GM18511 (cell line): ENCODE results near the gene TGOLN2.
"Not testable (repeated sequence)": the region's sequence is repeated elsewhere in the genome, so short reads cannot be mapped to it uniquely, and the experiment has no call there.

Experiments
- ATAC-seq: cut with Tn5 transposase; IDR thresholded peaks from one replicate; pipeline ENCODE4 v1.9.1; 2021; ENCODE audit warnings: mild to moderate bottlenecking, moderate library complexity; ENCODE audit not compliant: unreplicated experiment

Gene TGOLN2

DNA sequence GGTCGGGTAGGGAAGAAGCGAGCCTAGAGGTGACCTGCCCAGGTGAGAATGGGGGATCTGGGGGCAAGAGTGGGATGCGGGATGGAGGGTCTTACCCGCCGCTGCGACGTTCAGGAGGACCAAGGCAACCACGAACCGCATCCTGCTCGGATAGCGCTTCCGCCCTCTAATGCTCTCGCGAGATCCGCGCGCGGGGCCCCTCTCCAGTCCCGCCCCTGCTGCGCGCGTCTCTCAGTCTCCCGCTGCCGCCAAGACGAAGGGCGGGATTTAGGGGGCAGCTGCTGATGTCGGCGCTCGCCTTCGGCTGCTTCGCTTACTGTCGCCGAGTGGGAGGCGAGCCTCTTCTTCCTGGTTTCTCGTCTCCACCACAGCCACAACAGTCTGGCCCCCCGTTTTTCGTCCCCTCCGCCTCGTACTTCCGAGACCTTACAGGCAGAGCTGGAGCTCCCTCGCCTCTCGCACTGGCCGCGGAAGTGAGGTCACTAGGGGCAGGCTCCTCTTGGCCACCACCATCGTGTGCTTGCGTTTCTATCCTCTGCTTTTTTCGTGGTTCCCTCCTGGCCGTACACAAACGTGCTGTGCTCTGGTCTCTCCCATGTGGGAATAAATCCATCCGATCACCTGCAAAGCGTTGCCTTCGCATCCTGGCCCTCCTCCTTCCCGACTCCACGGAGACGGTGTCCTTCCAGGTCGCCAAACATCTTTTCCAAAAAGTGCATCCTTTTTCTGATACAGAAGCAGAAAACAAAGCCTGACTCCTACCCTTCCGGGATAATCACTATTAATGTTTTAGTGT, at the start of gene TGOLN2:
Gene TGOLN2, minus strand, starts transcription at position 168 of the 796 bp plus-strand sequence. Its CDS starts 27 bp downstream, at position 141.
- peak; percentile 90 for ATAC-seq

DNA sequence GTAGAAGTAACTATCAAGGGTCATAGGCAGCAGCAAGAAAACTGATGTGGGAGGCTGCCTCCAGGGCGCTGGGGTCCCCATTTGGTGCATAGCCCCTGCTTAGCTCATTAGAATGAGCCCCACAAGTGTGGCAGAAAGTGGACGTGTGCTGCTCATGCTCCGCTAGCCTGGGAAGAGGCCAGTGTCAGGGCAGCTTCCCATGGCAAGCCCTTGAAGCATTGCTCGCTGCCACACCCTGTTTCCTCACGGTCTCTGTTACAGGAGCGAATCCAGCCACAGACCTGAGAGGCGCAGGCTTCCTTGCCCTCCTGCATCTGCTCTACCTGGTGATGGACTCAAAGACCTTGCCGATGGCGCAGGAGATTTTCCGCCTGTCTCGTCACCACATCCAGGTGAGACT, 49.3 kb upstream of the TGOLN2 start:
- no peak for ATAC-seq

DNA sequence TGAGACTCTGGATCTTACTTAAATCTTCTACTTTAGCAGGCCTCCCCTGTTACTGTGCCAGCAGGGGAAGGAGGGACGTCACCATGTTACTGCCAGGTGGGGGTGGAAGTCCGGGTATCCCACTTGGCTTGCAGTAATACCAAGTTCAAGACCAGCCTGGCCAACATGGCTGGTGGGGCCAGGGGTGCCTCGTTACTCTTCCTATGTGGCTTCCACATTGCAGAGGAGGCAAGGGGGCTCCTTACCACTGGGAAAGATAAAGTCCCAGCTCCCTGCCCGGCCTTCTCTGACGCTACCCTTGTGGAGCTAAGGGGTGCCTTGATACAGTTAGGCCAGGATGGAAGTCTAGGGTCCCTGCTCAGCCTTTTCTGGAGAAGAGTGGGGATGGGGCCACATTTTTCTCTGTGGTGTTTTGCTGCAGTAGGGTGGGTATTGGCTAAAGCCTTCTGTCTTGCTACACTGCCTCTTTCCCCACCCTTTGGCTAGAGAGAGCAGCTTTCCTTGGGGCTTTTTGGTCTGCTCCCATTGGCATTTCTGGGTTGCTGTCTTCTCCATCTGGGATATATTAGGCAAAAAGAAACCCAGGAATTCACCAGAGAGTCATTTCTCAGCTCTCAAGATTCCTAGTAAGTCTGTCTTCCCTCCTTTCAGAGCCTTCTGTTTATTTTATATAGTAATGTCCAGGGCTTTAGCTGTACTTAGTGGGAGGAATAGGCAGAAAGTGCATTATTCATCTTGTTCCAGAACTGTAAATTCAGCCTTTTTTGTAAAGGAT, 48.7 kb upstream of the TGOLN2 start:
- no peak for ATAC-seq

DNA sequence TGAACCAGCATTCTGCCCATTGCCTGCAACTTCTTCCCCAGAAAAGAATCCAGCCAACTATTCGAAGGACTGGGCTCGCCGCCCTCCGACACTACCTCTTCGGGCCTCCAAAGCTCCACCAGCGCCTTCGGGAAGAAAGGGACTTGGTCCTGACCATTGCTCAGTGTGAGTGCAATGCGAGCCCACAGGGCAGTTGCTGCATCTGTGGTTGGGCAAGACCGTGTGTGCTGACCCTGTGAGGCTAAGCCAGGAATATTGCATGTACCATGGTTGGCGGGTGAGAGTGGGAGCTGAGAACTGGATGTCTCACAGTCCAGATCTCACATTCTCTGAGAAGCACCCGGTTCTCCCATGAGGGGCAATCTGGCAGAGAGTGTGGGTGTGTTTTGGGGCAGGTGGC, 43.3 kb upstream of the TGOLN2 start:
- ATAC-seq: no peak

DNA sequence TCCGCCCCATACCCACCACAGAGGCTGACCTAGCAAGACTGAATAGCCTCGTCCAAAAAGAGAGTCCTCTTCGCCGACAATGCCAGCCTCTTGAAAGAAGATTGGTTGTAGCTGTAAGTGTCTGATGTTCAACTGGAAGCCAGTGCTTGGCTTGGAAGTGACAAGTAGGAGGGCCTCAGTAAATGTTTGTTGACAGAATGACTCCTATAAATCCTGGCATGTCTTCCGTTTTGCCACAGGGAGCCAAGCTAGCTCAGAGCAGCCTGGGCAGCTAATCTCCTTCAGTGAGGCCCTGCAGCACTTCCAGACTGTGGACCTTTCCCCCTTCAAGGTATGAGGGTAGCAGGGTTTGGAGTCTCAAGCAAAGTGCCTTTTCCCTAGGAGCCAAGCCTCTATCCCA, 41.7 kb upstream of the TGOLN2 start:
- ATAC-seq: no peak

- ATAC-seq: no peak
Measured at GRCh38 chr2:85368921-85369320, 41.1 kb upstream of the TGOLN2 start.

- ATAC-seq: no peak
Measured at GRCh38 chr2:85367180-85367579, 39.4 kb upstream of the TGOLN2 start.

- ATAC-seq: not testable (repeated sequence)
Measured at GRCh38 chr2:85362653-85363387, 35.0 kb upstream of the TGOLN2 start.

DNA sequence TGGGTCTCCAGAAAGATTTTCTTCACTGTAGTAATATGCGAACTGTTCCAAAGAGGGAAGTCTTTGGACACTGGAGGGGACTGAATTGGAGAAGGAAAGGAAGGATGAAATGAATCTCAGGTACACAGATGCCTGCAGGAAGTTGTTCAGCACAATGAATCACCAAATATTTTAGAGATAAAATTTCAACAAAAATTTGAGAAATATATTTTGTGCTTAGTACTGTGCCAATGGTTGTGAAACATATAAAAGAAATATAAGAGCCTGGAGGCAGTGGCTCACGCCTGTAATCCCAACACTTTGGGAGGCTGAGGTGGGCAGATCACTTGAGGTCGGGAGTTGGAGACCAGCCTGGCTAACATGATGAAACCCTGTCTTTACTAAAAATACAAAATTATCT, 29.9 kb upstream of the TGOLN2 start:
- no peak for ATAC-seq

DNA sequence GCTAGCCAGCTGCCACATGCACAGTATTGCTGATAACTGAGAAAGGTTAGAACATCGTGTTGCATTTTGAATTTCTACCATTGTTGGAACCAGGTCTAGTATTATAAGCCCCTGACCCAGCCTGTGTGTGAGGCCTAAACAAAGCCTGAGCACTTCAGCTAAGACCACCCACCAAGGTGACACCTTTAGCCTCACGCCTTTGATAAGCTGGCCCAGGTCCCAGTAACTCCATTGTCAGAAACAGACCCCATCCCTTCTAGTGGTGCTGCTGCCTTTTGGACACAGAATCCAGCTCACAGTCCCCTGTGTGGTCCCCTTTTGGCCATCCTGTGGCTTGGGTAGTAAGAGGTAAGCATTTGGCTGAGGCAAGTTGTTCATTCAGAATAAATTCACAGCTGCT, 28.4 kb upstream of the TGOLN2 start:
- no peak for ATAC-seq

- no peak for ATAC-seq
Measured at GRCh38 chr2:85355521-85355920, 27.7 kb upstream of the TGOLN2 start.

DNA sequence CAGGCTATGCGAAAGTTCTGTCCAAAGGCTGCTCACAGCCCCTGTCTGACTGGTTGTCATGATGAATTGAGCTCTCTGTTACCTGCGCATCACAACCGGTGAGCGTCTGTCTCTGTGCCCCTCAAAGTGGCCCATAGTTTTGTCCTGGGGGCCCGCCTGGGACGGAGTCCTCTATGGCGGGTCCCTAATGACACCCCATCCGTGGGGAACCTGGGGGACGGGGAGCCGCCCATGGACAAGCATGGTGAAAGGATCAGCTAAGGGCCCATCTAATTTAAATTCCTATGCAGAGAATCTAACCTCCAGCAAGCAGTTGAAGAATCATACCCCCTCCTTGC, 27.3 kb upstream of the TGOLN2 start:
- ATAC-seq: peak; percentile 24

DNA sequence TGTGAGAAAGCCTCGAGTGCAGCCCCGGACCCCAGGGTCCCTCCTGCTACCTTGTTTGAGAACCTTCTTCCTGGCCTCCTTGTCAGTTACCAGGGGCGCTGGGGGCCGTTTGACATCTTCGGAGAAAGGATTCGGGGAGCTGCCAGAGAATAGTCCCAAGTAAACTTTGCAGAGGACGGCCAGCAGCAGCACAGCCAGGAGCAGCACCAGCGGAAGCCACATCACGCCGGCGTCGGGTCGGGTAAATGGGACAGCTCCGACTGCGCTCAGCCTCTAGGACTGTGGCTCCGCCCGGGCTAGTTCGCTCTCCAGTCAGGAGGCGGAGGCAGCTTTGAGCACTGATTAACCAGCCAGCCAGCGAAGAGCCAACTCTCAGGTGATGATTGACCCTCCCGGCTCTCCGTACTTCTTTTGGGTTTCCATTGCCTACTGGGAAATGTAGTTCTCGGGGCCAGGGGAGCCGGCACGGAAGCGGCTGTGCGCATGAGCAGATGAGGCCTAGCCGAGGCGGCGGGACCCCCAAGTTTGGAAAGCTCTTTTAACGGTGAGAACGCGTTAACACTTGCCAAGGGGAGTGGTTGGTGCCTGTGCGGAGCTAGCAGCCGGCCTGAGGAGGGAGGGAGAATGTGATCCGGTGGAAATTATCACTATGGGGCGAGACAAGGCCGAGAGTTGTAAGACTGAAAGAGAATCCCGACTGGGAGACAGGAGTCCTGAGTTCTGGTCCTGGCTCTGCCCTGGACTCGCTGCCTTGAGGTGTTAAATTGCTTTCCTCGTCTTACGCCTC, 26.7 kb upstream of the TGOLN2 start, which contains the start of the genes ELMOD3 and RETSAT:
Gene ELMOD3, plus strand, starts transcription at position 484 of the 787 bp plus-strand sequence. CDS start 2,430 bp downstream, outside the sequence.
Gene RETSAT, minus strand, starts transcription at position 243 of the 787 bp plus-strand sequence. Its CDS starts 21 bp downstream, at position 222.
- ATAC-seq: peak; percentile 98

- ATAC-seq: peak; percentile 4
Measured at GRCh38 chr2:85353876-85354285, 26.1 kb upstream of the TGOLN2 start.

DNA sequence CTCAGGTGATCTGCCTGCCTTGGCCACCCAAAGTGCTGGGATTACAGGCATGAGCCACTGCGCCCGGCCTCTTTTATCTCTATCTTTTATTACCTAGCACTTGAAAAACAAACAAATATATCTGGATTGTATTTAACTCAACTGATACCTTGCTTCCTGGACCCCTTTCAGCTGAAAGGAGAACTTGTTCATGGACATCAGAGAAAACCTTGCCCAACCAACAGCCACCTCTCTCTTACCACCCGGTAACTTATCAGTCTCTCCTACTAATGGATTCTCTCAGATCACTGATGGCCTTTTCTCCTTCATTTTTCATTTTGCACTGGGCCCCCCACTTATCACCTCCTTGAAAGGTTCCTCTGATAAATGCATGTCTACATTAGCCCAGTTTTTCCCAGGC, 19.8 kb upstream of the TGOLN2 start:
- no peak for ATAC-seq

DNA sequence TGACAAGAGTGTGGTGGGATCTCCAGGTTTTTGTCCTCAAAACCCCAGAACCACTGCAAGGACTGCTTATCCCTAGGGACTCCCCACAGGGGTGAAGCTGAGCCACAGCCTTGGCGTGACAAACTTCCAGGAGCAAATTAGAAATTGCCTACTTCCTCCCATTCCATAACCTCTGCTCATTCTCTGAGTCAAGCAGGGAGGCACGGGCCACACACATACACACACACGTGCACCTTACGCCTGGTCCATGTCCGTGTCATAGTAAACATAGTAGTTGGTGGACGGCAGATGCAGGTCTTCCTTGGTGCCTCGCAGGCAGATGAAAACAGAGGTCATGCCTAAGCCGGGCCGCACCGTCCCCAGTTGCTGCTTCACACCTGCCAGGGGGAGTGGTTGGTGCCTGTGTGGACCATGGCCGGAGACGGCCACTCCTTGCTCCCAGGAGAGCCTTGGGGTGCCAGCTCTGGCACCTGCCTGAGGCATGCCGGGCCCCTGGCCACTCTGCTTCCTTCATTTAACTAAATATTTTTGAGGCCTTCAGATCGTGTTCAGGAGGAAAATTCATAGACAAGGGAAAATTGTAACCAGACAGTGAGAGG, 16.7 kb upstream of the TGOLN2 start:
- no peak for ATAC-seq

DNA sequence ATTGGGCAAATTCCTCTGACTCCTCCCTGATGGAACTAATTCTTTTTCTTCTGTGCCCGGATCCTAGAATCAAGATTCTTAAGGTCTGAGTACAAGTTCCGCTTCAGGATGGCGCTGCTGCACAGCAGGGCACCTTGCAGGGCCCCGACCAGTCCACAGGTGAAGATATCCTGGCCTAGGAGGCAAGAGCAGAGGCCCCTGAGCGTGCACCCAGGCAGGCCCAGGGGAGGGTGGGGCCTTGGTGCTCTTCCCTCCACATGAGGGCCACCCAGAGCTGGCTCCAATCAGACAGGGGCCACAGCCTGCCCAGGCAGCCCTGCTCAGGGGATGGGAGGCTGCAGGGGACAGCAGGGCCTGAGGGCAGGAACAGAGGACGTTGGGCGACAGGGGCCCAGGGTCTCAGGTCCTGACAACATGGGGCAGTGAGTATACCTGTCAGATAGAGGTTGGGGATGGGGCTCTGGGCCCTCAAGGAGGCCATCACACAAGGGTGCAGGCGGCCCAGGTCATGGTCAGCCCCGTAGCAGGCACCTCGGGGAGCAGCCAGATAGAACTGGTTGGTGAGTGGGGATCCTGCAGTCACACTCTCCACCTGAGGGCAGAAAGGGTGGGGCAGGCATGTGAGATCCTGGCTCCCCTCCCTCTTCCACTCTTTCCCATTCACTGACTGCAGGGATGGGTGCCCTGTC, 15.6 kb upstream of the TGOLN2 start:
- ATAC-seq: not testable (repeated sequence)

- no peak for ATAC-seq
Measured at GRCh38 chr2:85342156-85342555, 14.4 kb upstream of the TGOLN2 start.

DNA sequence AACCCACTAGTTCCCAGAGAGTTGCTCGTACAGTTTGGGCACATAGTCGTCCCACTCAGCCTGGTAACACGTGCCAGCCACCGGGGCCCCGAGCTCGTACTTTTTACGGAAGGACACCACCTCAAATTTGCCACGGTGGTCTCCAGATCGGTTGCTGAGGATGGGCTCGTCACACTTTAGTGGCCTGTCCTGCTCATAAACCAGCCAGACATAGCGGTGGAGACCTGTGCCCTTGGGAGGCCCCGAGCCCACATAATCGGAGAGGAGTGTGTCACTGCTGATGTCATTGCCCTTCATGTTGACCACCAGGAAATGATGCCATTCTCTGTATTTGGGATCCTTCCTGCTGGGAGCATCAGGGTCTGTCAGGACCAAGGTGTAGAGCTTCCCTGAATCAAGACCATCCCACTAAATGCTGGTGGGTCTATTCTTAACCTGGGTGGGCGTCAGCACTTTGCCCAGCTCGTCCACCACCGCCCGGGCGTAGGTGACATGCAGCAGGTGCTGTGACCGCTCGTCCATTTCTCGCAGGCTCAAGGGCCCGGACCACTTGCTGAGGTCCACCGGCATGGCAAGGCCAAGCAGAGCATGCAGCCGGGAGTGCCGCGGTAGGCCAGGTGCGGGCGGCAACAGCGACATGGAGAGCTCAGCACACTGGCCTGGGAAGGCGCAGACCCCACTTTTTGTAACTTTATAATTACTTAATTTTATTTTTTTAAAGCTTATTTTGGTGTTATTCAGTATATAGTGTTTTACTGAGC, 13.7 kb upstream of the TGOLN2 start:
- ATAC-seq: no peak
